ENCODE measurements around the gene PPP4C.

- TF ChIP-seq SUZ12 (IDR thresholded peaks at IDR 0.05; ENCODE audit: extremely low read depth, insufficient read depth, insufficient read length) = no peak
- no peak for TF ChIP-seq YY1 (IDR thresholded peaks at IDR 0.05; ENCODE audit: insufficient read depth, insufficient read length)
- TF ChIP-seq ZNF274 (IDR thresholded peaks at IDR 0.05; ENCODE audit: low read depth, low read length) = no peak
Observed at GRCh38 chr16:30110661-30111060, 34.9 kb downstream of the PPP4C start.
